GM12864 (cell line): ENCODE measurements around the gene UBXN6.
A peak's percentile ranks its signal among the peaks of the same experiment; 100 is the strongest.

Source experiments
- DNase-seq: peaks from one replicate; pipeline ENCODE4 v3.0.0-alpha.2; 2011; ENCODE audit warnings: low read depth
- H3K4me3 ChIP-seq: 2 replicates; pipeline ENCODE4 v1.5.1; 2011; ENCODE audit warnings: mild to moderate bottlenecking, low read depth, low read length, control low read depth
- CTCF ChIP-seq: IDR thresholded peaks from 2 replicates; pipeline ENCODE4 v1.5.1; 2011; ENCODE audit warnings: low read depth, mild to moderate bottlenecking, moderate library complexity, low read length, control low read depth, inconsistent platforms; ENCODE audit errors: missing control alignments

UBXN6 gene

GRCh38 chr19:4471403-4472173 lies 14.0 kb upstream of the UBXN6 start:
- TF ChIP-seq CTCF = no peak
- peak overlapping the region; percentile 74 for H3K4me3 ChIP-seq
- peak; percentile 100 for DNase-seq

GRCh38 chr19:4467835-4468234 lies 10.2 kb upstream of the UBXN6 start:
- TF ChIP-seq CTCF = no peak
- H3K4me3 ChIP-seq = no peak overlapping the region
- no peak for DNase-seq

GRCh38 chr19:4464815-4465581 lies 7.4 kb upstream of the UBXN6 start:
- no peak for DNase-seq
- H3K4me3 ChIP-seq = no peak overlapping the region
- no peak for TF ChIP-seq CTCF

- TF ChIP-seq CTCF = no peak
- no peak for DNase-seq
- H3K4me3 ChIP-seq = peak overlapping the region; percentile 76
Measured at GRCh38 chr19:4456843-4457653, 546 bp downstream of the UBXN6 start.

- peak overlapping the region; percentile 76 for H3K4me3 ChIP-seq
- no peak for DNase-seq
- no peak for TF ChIP-seq CTCF
Measured at GRCh38 chr19:4456476-4456842, 1.1 kb downstream of the UBXN6 start.

- DNase-seq = no peak
- no peak for TF ChIP-seq CTCF
- H3K4me3 ChIP-seq = peak overlapping the region; percentile 76
Measured at GRCh38 chr19:4455719-4456475, 1.7 kb downstream of the UBXN6 start.
